Measurements from ENCODE around the gene SHE. TPM values are rescaled to one million over a fixed set of nuclear protein-coding genes. Genes with fewer than 3 reads are reported as not detected.

The SHE gene
- total RNA-seq, 2 donors from 2014 or later = 5.4 to 29.9 TPM

DNA sequence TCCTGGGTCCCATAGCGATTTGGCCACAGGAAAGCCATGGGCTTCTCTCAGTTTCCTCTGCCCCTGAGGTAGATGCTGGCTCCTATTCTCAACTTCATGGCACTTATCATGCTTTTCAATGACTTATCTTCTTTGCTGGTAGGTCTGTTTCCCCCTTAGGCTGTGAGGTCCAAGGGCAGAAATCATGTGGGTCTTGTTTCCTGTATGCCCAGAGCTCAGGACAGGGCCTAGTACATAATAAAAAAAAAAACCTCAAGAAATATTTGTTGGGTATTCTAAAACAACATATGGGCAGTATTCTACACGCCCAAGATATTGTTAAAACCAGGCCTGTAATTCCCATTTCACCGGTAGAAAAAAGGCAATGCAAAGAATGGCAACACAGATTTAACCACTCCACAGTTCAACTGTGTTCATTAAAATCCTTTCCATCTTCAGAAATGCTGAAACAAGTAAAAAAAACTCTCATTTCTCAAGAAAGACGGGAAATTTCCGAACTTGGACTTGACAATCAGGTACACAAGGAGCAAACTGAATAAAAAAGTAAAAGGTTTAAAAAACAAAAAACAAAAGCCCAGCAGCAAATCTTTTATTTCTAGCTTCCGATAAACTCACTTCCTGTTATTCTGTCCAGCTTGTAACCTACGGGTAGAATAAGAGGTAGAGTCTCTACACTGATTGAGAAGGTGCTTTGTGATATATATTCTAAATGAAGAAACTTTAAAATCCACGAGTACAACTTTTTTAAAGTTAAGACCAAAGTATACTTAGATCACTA lies 6.5 kb downstream of the SHE start:
- no peak overlapping the region for H3K4me3 ChIP-seq
- no peak for DNase-seq (ENCODE audit: low spot score)
- 83% methylated on average over 8 of the region's 8 CpGs for WGBS
- intact Hi-C loops (cut with DNase I) = no loop called here
- TF ChIP-seq, protein P1, sequence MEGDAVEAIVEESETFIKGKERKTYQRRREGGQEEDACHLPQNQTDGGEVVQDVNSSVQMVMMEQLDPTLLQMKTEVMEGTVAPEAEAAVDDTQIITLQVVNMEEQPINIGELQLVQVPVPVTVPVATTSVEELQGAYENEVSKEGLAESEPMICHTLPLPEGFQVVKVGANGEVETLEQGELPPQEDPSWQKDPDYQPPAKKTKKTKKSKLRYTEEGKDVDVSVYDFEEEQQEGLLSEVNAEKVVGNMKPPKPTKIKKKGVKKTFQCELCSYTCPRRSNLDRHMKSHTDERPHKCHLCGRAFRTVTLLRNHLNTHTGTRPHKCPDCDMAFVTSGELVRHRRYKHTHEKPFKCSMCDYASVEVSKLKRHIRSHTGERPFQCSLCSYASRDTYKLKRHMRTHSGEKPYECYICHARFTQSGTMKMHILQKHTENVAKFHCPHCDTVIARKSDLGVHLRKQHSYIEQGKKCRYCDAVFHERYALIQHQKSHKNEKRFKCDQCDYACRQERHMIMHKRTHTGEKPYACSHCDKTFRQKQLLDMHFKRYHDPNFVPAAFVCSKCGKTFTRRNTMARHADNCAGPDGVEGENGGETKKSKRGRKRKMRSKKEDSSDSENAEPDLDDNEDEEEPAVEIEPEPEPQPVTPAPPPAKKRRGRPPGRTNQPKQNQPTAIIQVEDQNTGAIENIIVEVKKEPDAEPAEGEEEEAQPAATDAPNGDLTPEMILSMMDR (IDR thresholded peaks at IDR 0.05) = no peak
- H3K27ac ChIP-seq = no peak overlapping the region
- no peaks in the 10 kb centered on the region for H3K36me3 ChIP-seq
- H3K27me3 ChIP-seq (replicated peaks; ENCODE audit: insufficient read depth) = no peaks in the 10 kb centered on the region
- H3K9me3 ChIP-seq = no peaks in the 10 kb centered on the region
- H3K4me1 ChIP-seq (replicated peaks) = no peaks in the 10 kb centered on the region

DNA sequence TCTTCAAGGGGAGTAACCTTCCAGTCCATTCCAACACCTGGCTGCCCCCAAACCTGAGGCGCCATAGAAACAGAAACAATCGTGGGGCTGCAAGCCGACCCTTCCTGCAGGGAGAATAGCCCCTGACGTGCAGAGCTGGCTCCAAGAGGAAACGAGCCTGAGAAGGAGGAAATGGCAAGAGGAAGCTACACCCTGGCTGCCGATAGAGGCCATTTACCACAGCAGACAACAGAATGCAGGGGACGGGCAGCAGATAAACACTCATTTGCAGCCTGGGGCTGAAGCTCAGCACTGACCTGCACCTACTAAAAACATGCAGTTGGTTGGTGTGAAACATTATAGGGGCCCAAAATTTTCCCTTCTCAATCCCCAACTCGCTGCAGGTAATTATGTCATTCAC lies 8.9 kb downstream of the SHE start:
- Histone ChIP-seq H3K36me3 (no peaks in the 10 kb centered on the region), H3K4me1 (replicated peaks) (no peaks in the 10 kb centered on the region), H3K4me3 (no peak overlapping the region), H3K27ac (no peak overlapping the region), H3K27me3 (replicated peaks; ENCODE audit: insufficient read depth) (no peaks in the 10 kb centered on the region), H3K9me3 (no peaks in the 10 kb centered on the region)
- TF ChIP-seq POLR2A (IDR thresholded peaks at IDR 0.05) = no peak
- TF ChIP-seq POLR2AphosphoS5 (IDR thresholded peaks at IDR 0.05) = no peak
- TF ChIP-seq, protein P1 (IDR thresholded peaks at IDR 0.05) = no peak
- intact Hi-C loops (cut with DNase I) = no loop called here
- 53% methylated on average over 8 of the region's 8 CpGs for WGBS
- DNase-seq (ENCODE audit: low spot score) = no peak

DNA sequence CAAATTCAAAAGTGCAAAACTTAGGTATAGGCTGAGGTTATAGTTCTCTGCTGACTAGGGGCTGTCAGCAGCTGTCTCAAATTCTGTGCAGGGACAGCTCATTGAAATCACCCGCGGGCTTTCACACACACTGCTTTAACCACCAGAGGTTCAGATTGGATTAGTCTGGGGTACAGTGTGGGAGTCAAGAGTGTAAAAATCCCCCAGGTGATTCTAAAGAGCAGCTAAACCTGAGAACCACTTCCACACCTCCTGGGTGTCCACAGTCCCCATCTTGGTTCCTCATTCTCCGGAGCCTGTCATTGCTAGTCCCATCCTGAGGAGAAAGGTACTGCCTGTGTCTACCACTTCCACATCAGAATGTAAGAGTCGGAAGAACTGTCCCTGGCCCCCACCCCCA lies 10.1 kb downstream of the SHE start:
- TF ChIP-seq, protein P1 (IDR thresholded peaks at IDR 0.05) = no peak
- TF ChIP-seq POLR2A (IDR thresholded peaks at IDR 0.05) (no peak), POLR2AphosphoS5 (IDR thresholded peaks at IDR 0.05) (no peak)
- no peak for DNase-seq (ENCODE audit: low spot score)
- Histone ChIP-seq H3K36me3 (no peaks in the 10 kb centered on the region), H3K4me1 (replicated peaks) (no peaks in the 10 kb centered on the region), H3K9me3 (no peaks in the 10 kb centered on the region), H3K27ac (no peak overlapping the region), H3K27me3 (replicated peaks; ENCODE audit: insufficient read depth) (no peaks in the 10 kb centered on the region), H3K4me3 (no peak overlapping the region)
- intact Hi-C loops (cut with DNase I) = no loop called here
- WGBS = 78% methylated on average over 4 of the region's 4 CpGs

DNA sequence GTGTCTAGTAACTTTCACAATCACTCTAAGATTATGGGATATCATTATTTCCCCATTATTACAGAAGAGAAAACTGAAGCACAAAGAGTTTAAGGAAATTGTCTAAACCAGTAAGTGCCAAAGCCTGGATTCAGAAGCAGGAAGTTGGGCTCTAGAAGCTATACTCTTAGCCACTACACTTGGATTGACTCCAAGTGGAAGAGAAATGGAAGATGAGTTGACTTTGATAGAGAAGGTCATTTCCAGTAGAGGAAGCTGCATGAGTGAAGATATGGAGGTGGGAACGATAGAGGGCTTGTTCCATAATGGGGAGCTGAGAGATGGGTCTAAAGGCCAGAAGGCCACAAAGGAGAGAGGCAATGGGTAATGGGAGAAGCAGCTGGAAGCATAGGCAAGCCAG lies 11.9 kb downstream of the SHE start:
- no peak overlapping the region for H3K4me3 ChIP-seq
- 74% methylated on average over 1 of the region's 1 CpG for WGBS
- TF ChIP-seq POLR2AphosphoS5 (IDR thresholded peaks at IDR 0.05) (no peak), POLR2A (IDR thresholded peaks at IDR 0.05) (no peak)
- TF ChIP-seq, protein P1 (IDR thresholded peaks at IDR 0.05) = no peak
- H3K27ac ChIP-seq = no peak overlapping the region
- no peaks in the 10 kb centered on the region for H3K36me3 ChIP-seq
- no peaks in the 10 kb centered on the region for H3K27me3 ChIP-seq (replicated peaks; ENCODE audit: insufficient read depth)
- no peaks in the 10 kb centered on the region for H3K4me1 ChIP-seq (replicated peaks)
- DNase-seq (ENCODE audit: low spot score) = no peak
- no peaks in the 10 kb centered on the region for H3K9me3 ChIP-seq
- intact Hi-C loops (cut with DNase I) = no loop called here

DNA sequence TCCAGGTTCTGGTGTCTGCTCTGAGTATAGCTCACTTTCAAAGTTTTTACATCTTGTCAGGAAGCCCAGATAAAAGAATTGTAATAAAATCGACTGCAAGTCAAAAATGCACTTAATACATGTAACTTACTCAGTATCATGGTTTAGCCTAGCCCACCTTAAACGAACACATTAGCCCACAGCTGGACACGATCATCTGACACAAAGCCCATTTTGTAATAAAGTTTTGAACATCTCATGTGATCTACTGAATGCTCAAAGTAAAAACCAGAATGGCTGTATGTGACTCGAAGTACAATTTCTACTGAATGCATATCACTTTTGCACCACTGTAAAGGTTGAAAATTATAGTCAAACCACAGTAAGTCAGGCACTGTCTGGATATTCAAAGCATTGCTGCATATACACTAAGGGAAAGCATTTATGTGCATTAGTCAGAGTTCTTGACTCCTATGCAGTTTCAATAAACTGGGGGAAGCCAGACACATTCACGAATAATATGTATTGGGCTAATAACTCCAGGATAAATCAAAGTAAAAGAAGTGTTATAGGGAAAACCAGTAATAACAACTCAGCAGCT lies 12.4 kb downstream of the SHE start:
- H3K27me3 ChIP-seq (replicated peaks; ENCODE audit: insufficient read depth) = no peaks in the 10 kb centered on the region
- WGBS = 49% methylated on average over 5 of the region's 5 CpGs
- H3K9me3 ChIP-seq = no peaks in the 10 kb centered on the region
- no peak for DNase-seq (ENCODE audit: low spot score)
- H3K36me3 ChIP-seq = no peaks in the 10 kb centered on the region
- H3K27ac ChIP-seq = no peak overlapping the region
- TF ChIP-seq POLR2AphosphoS5 (IDR thresholded peaks at IDR 0.05) (no peak), POLR2A (IDR thresholded peaks at IDR 0.05) (no peak)
- TF ChIP-seq, protein P1 (IDR thresholded peaks at IDR 0.05) = no peak
- H3K4me1 ChIP-seq (replicated peaks) = no peaks in the 10 kb centered on the region
- intact Hi-C loops (cut with DNase I) = loop anchor here (5.0 kb wide), 1 partner anchor 53 kb away; no protein-coding TSS in a partner anchor
- H3K4me3 ChIP-seq = no peak overlapping the region
